Neural progenitor cell (in vitro differentiated cells): ENCODE data around the gene ZNF784. TPM values are rescaled to one million over a fixed set of nuclear protein-coding genes. Genes with fewer than 3 reads are reported as not detected.

Source experiments
- DNase-seq: peaks from one replicate; pipeline ENCODE4 v3.0.0-alpha.2; 2016; ENCODE audit warnings: low spot score
- H2AFZ ChIP-seq: fragments of 200-600 bp; sonication (generic); replicated peaks from 2 replicates; pipeline ENCODE4 v1.6.1; 2016; ENCODE audit warnings: antibody characterized with exemption
- H3F3A ChIP-seq: fragments of 200-600 bp; sonication (generic); 2 replicates; pipeline ENCODE4 v1.6.1; 2016; ENCODE audit warnings: antibody characterized with exemption, low read depth
- H3K27ac ChIP-seq: fragments of 200-600 bp; sonication (generic); 2 replicates; pipeline ENCODE4 v1.5.1; 2016; ENCODE audit warnings: mild to moderate bottlenecking
- H3K27me3 ChIP-seq: fragments of 200-600 bp; sonication (generic); 2 replicates; pipeline ENCODE4 v1.6.1; 2016; ENCODE audit warnings: mild to moderate bottlenecking, moderate library complexity
- H3K36me3 ChIP-seq: fragments of 200-600 bp; sonication (generic); 2 replicates; pipeline ENCODE4 v1.5.1; 2016
- H3K4me1 ChIP-seq: fragments of 200-600 bp; sonication (generic); 2 replicates; pipeline ENCODE4 v1.6.1; 2016; ENCODE audit warnings: mixed run types
- H3K4me2 ChIP-seq: fragments of 200-600 bp; sonication (generic); 2 replicates; pipeline ENCODE4 v1.6.1; 2016
- H3K4me3 ChIP-seq: fragments of 200-600 bp; sonication (generic); 2 replicates; pipeline ENCODE4 v1.5.1; 2016
- H3K79me2 ChIP-seq: fragments of 200-600 bp; sonication (generic); 2 replicates; pipeline ENCODE4 v1.6.1; 2016; ENCODE audit warnings: low read depth
- H3K9ac ChIP-seq: fragments of 200-600 bp; sonication (generic); 2 replicates; pipeline ENCODE4 v1.6.1; 2016
- H3K9me3 ChIP-seq: fragments of 200-600 bp; sonication (generic); 2 replicates; pipeline ENCODE4 v1.5.1; 2016; ENCODE audit warnings: low read depth
- H4K20me1 ChIP-seq: fragments of 200-600 bp; sonication (generic); 2 replicates; pipeline ENCODE4 v1.6.1; 2016; ENCODE audit warnings: low read depth
- H3K27ac Mint-ChIP-seq: 3 replicates; pipeline ENCODE4 v1.8.0; 2021; ENCODE audit warnings: mixed read lengths
- H3K27me3 Mint-ChIP-seq: 2 replicates; pipeline ENCODE4 v1.8.0; 2022; ENCODE audit warnings: low read depth, mild to moderate bottlenecking, inconsistent platforms, moderate library complexity, mixed read lengths; ENCODE audit not compliant: insufficient read depth
- H3K36me3 Mint-ChIP-seq: 3 replicates; pipeline ENCODE4 v1.8.0; 2021; ENCODE audit warnings: mixed read lengths
- H3K4me1 Mint-ChIP-seq: 3 replicates; pipeline ENCODE4 v1.8.0; 2021; ENCODE audit warnings: mixed read lengths
- H3K4me3 Mint-ChIP-seq: 3 replicates; pipeline ENCODE4 v1.8.0; 2021; ENCODE audit warnings: mild to moderate bottlenecking, moderate library complexity, mixed read lengths
- H3K9me3 Mint-ChIP-seq: 3 replicates; pipeline ENCODE4 v1.8.0; 2020; ENCODE audit warnings: mixed read lengths
- CTCF ChIP-seq: fragments of 200-600 bp; sonication (generic); IDR thresholded peaks from 2 replicates; pipeline ENCODE4 v1.5.1; 2017; ENCODE audit warnings: antibody characterized with exemption, mild to moderate bottlenecking
- EZH2 ChIP-seq: fragments of 200-600 bp; sonication (generic); IDR thresholded peaks from 2 replicates; pipeline ENCODE4 v1.6.1; 2017; ENCODE audit warnings: antibody characterized with exemption, mild to moderate bottlenecking, moderate library complexity
- EZH2phosphoT487 ChIP-seq: fragments of 200-600 bp; sonication (generic); IDR thresholded peaks from 2 replicates; pipeline ENCODE4 v1.6.1; 2017; ENCODE audit warnings: antibody characterized with exemption
- total RNA-seq: library from RNA; depleted of rRNA; stranded (reverse); fragments of >200 nt; gene quantifications from 2 replicates; pipeline ENCODE4 v1.2.3, GENCODE V29; 2015; ENCODE audit warnings: low replicate concordance

ZNF784 gene
- total RNA-seq, 1 donor from 2014 or later: 3.9 TPM

- Mint-ChIP-seq H3K9me3 (no peaks in the 10 kb centered on the region), H3K27me3 (peaks cover 6% of the 10 kb centered on the region), H3K36me3 (peaks cover 25% of the 10 kb centered on the region), H3K27ac (no peak overlapping the region), H3K4me1 (peaks cover 11% of the 10 kb centered on the region), H3K4me3 (no peak overlapping the region)
- H3K27me3 ChIP-seq: no peaks in the 10 kb centered on the region
- H2AFZ ChIP-seq: no peak overlapping the region
- no peak overlapping the region for H3K4me3 ChIP-seq
- no peaks in the 10 kb centered on the region for H3K4me1 ChIP-seq
- H3F3A ChIP-seq: peaks cover 5% of the 10 kb centered on the region
- H3K36me3 ChIP-seq: no peaks in the 10 kb centered on the region
- no peak overlapping the region for H3K4me2 ChIP-seq
- no peak overlapping the region for H3K9ac ChIP-seq
- no peak for DNase-seq
- H3K79me2 ChIP-seq: no peaks in the 10 kb centered on the region
- TF ChIP-seq EZH2phosphoT487: no peak
- TF ChIP-seq EZH2: no peak
- TF ChIP-seq CTCF: no peak
- H3K9me3 ChIP-seq: no peaks in the 10 kb centered on the region
- H4K20me1 ChIP-seq: peaks cover 17% of the 10 kb centered on the region
- H3K27ac ChIP-seq: no peak overlapping the region
These were observed 7.9 kb downstream of the ZNF784 start for GRCh38 chr19:55616395-55616875.

- Mint-ChIP-seq H3K27ac (no peak overlapping the region), H3K9me3 (no peaks in the 10 kb centered on the region), H3K36me3 (peaks cover 24% of the 10 kb centered on the region), H3K4me1 (peaks cover 15% of the 10 kb centered on the region), H3K27me3 (peaks cover 6% of the 10 kb centered on the region), H3K4me3 (no peak overlapping the region)
- peaks cover 5% of the 10 kb centered on the region for H3F3A ChIP-seq
- no peak overlapping the region for H3K9ac ChIP-seq
- no peak overlapping the region for H2AFZ ChIP-seq
- H3K4me1 ChIP-seq: no peaks in the 10 kb centered on the region
- TF ChIP-seq EZH2: no peak
- DNase-seq: no peak
- no peak overlapping the region for H3K4me2 ChIP-seq
- H3K79me2 ChIP-seq: peaks cover 2% of the 10 kb centered on the region
- no peaks in the 10 kb centered on the region for H3K36me3 ChIP-seq
- no peaks in the 10 kb centered on the region for H3K27me3 ChIP-seq
- H3K9me3 ChIP-seq: no peaks in the 10 kb centered on the region
- H3K27ac ChIP-seq: no peak overlapping the region
- H4K20me1 ChIP-seq: peaks cover 24% of the 10 kb centered on the region
- no peak overlapping the region for H3K4me3 ChIP-seq
These were observed 8.6 kb downstream of the ZNF784 start for GRCh38 chr19:55615543-55616394.

GRCh38 chr19:55614711-55615542 lies 9.4 kb downstream of the ZNF784 start:
- Histone ChIP-seq H3K27me3 (no peaks in the 10 kb centered on the region), H3K4me3 (no peak overlapping the region), H3F3A (peaks cover 5% of the 10 kb centered on the region), H3K9me3 (no peaks in the 10 kb centered on the region), H2AFZ (no peak overlapping the region), H3K4me1 (no peaks in the 10 kb centered on the region), H3K79me2 (peaks cover 11% of the 10 kb centered on the region), H3K9ac (no peak overlapping the region), H3K4me2 (no peak overlapping the region), H4K20me1 (peaks cover 32% of the 10 kb centered on the region), H3K36me3 (no peaks in the 10 kb centered on the region), H3K27ac (no peak overlapping the region)
- H3K27me3 Mint-ChIP-seq: peaks cover 6% of the 10 kb centered on the region
- no peak for TF ChIP-seq CTCF
- no peak for TF ChIP-seq EZH2
- no peak for TF ChIP-seq EZH2phosphoT487
- H3K9me3 Mint-ChIP-seq: no peaks in the 10 kb centered on the region
- H3K4me3 Mint-ChIP-seq: no peak overlapping the region
- no peak for DNase-seq
- peaks cover 17% of the 10 kb centered on the region for H3K4me1 Mint-ChIP-seq
- peaks cover 19% of the 10 kb centered on the region for H3K36me3 Mint-ChIP-seq
- H3K27ac Mint-ChIP-seq: no peak overlapping the region
